ENCODE measurements around the gene TOMM40L. TPM values are rescaled to one million over a fixed set of nuclear protein-coding genes. Genes with fewer than 3 reads are reported as not detected.
A peak's percentile ranks its signal among the peaks of the same experiment; 100 is the strongest.
"Not testable (repeated sequence)": the region's sequence is repeated elsewhere in the genome, so short reads cannot be mapped to it uniquely, and the experiment has no call there.

TOMM40L gene
- total RNA-seq, 1 donor from 2014 or later = 28.4 TPM

GRCh38 chr1:161220002-161220401 lies 5.9 kb upstream of the TOMM40L start:
- no peak for DNase-seq
- H3K4me1 Mint-ChIP-seq = peaks cover 34% of the 10 kb centered on the region
- intact Hi-C loops (cut with micrococcal nuclease) = no loop called here
- H3K4me3 Mint-ChIP-seq = no peak overlapping the region
- H3K27ac Mint-ChIP-seq = no peak overlapping the region
- peaks cover 3% of the 10 kb centered on the region for H3K36me3 Mint-ChIP-seq (ENCODE audit: low read depth)
- H3K9me3 Mint-ChIP-seq = no peaks in the 10 kb centered on the region
- H3K27me3 Mint-ChIP-seq = no peaks in the 10 kb centered on the region

DNA sequence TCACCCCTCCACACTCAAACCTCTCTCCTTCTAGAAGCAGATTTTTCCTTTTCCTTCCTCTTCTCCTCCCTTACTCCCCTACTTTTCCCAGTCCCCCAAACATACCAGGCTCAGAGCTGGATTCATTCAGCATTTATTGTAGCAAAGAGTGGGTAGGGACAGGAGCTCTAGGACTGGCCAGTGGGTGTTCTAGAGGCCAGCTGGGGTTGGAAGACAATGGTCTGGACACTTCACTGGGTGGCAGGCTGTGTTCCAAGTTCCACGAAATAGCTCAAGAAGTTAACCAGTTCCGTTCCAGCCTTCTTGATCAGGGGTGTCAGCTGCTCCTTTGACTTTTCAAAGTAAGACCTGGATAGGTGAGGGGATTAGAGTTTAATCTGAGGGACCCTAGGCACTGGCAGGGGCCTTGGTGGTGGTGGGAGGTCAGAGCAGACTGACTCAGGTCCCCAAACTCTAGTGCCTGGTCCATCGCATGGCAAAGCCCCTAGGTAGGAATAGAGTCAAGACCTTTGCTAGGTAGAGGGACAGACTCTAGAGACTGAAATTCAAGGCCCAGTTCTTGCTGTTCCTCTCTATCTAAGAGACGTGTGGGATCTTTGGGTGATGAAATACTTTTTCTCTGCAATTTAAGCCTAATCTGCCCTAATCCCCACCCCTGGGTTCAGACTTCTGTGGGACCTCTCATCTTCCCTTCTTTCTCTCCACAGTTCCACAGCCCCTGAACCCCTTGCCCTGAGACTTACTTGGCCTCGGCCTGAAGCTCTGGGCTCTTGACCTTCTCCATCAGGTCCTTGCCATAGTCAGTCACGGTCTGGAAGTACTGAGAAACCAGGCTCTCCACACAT lies 3.5 kb upstream of the TOMM40L start:
- no peak for DNase-seq
- peaks cover 40% of the 10 kb centered on the region for H3K4me1 Mint-ChIP-seq
- intact Hi-C loops (cut with micrococcal nuclease) = no loop called here
- H3K36me3 Mint-ChIP-seq (ENCODE audit: low read depth) = peaks cover 2% of the 10 kb centered on the region
- H3K27ac Mint-ChIP-seq = no peak overlapping the region
- no peaks in the 10 kb centered on the region for H3K9me3 Mint-ChIP-seq
- H3K4me3 Mint-ChIP-seq = no peak overlapping the region
- H3K27me3 Mint-ChIP-seq = no peaks in the 10 kb centered on the region

DNA sequence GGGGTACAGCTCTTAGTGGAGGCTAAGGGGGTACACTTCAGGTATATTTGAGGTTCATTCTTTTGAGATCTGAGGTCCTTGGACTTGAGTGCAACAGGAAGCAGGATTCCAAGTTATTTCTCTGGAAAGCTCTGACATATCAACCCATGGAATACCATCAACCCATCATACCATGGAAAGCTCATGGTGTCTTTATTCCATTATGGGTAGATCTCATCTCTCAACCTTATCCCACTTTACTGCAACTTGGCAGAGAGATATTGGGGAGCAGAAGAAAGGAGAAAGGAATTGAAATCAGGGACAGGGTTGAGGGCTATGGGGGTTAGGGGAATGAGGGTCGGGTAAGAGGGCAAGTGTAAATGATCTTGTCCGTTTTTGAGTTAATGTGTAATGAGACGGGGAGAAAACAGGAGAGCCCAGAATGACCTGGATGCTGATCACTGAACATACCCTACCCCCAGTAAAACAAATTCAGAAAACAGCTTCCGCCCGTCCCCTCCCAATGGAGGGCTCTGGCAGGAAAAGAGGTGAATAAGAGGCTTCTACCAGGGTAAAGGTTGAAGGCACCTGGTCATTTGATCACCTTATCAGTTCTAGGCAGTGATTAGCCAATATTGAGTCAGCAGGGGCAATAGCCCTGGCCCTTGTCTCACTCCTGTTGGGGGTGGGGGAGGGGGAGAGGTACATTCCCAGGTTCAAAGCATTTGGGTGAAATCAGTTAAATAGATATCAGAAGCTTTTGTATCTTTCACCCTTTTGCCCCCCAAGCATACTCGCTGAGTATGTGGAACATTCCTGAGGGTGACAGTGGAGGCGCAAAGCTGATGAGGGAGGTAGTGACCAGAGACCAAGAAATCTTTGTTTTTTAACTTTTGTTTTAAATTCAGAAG lies 1.8 kb upstream of the TOMM40L start:
- H3K27me3 Mint-ChIP-seq = no peaks in the 10 kb centered on the region
- no peak overlapping the region for H3K27ac Mint-ChIP-seq
- peaks cover 12% of the 10 kb centered on the region for H3K36me3 Mint-ChIP-seq (ENCODE audit: low read depth)

DNA sequence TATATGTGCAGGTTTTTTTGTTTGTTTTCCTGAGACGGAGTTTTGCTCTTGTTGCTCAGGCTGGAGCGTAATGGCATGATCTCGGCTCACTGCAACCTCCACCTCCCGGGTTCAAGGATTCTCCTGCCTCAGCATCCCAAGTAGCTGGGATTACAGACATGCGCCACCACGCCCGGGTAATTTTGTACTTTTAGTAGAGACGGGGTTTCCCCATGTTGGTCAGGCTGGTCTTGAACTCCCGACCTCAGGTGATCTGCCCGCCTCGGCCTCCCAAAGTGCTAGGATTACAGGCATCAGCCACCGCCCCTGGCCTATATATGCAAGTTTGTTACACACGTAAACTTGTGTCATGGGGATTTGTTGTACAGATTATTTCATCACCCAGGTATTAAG lies 1.2 kb upstream of the TOMM40L start:
- not testable (repeated sequence) for H3K9me3 Mint-ChIP-seq, DNase-seq, H3K27me3 Mint-ChIP-seq, H3K27ac Mint-ChIP-seq, H3K4me3 Mint-ChIP-seq
- peaks cover 33% of the 10 kb centered on the region for H3K4me1 Mint-ChIP-seq
- intact Hi-C loops (cut with micrococcal nuclease) = loop anchor here (1.0 to 2.0 kb wide), 3 partner anchors 14 to 42 kb away; partner anchors contain the start of gene NDUFS2
- H3K36me3 Mint-ChIP-seq (ENCODE audit: low read depth) = peaks cover 16% of the 10 kb centered on the region

More for the DNA sequence above, 1.8 kb upstream of the TOMM40L start:
- Mint-ChIP-seq H3K4me1 (peaks cover 33% of the 10 kb centered on the region), H3K9me3 (no peaks in the 10 kb centered on the region), H3K4me3 (no peak overlapping the region)
- intact Hi-C loops (cut with micrococcal nuclease) = loop anchor here (2.0 kb wide), 1 partner anchor 13 kb away; no protein-coding TSS in a partner anchor
- no peak for DNase-seq

- H3K36me3 Mint-ChIP-seq (ENCODE audit: low read depth) = peaks cover 17% of the 10 kb centered on the region
- peaks cover 31% of the 10 kb centered on the region for H3K4me1 Mint-ChIP-seq
- peak overlapping the region; percentile 99 for H3K4me3 Mint-ChIP-seq
- H3K27me3 Mint-ChIP-seq = no peaks in the 10 kb centered on the region
- no peaks in the 10 kb centered on the region for H3K9me3 Mint-ChIP-seq
- no peak for DNase-seq
- peak overlapping the region; percentile 99 for H3K27ac Mint-ChIP-seq
- intact Hi-C loops (cut with micrococcal nuclease) = loop anchor here (1.0 to 2.0 kb wide), 3 partner anchors 14 to 43 kb away; partner anchors contain the start of gene NDUFS2
These were observed 704 bp upstream of the TOMM40L start for GRCh38 chr1:161225178-161225533.

- intact Hi-C loops (cut with micrococcal nuclease) = loop anchor here (2.0 kb wide), 1 partner anchor 88 kb away; the partner anchor contains the start of gene SDHC
- DNase-seq = peak; percentile 70
- peak overlapping the region; percentile 99 for H3K27ac Mint-ChIP-seq
- peaks cover 29% of the 10 kb centered on the region for H3K4me1 Mint-ChIP-seq
- H3K36me3 Mint-ChIP-seq (ENCODE audit: low read depth) = peaks cover 18% of the 10 kb centered on the region
- no peaks in the 10 kb centered on the region for H3K9me3 Mint-ChIP-seq
- H3K4me3 Mint-ChIP-seq = peak overlapping the region; percentile 99
- no peaks in the 10 kb centered on the region for H3K27me3 Mint-ChIP-seq
These were observed 456 bp downstream of the TOMM40L start for GRCh38 chr1:161226320-161226711.

GRCh38 chr1:161226759-161227158 lies 899 bp downstream of the TOMM40L start:
- intact Hi-C loops (cut with micrococcal nuclease) = loop anchor here (1.0 to 2.0 kb wide), 3 partner anchors 65 to 156 kb away; partner anchors contain the start of gene SDHC
- no peak for DNase-seq
- H3K27me3 Mint-ChIP-seq = no peaks in the 10 kb centered on the region
- H3K4me1 Mint-ChIP-seq = peaks cover 29% of the 10 kb centered on the region
- H3K27ac Mint-ChIP-seq = peak overlapping the region; percentile 99
- peaks cover 18% of the 10 kb centered on the region for H3K36me3 Mint-ChIP-seq (ENCODE audit: low read depth)
- H3K9me3 Mint-ChIP-seq = no peaks in the 10 kb centered on the region
- H3K4me3 Mint-ChIP-seq = peak overlapping the region; percentile 99

DNA sequence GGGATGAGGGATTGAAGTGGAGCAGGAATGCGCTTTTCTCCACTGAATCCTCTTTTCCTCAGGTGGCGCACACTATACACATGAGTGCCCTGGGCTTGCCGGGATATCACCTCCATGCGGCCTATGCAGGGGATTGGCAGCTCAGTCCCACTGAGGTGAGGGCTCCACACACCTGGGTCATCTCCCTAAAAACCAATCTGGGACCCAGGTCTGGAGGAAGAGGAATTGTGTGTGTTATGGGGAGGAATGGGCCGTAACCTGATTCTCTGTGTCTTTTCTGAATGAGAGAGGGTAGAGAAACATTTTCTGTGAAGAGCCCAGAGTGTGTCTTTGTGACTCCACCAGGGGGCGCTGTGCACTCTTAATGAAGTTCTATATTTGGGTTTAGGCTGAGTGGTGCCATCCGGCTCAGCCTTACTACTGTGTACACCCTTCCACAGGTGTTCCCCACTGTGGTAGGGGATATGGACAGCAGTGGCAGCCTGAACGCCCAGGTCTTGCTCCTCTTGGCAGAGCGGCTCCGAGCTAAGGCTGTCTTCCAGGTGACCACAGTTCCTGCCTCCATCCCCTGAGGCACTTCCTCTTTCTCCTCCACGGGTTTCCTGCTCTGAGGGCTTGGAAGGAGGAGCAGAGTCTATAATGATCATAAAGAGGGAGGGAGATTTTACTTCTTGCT lies 1.5 kb downstream of the TOMM40L start:
- H3K27me3 Mint-ChIP-seq = no peaks in the 10 kb centered on the region
- peaks cover 18% of the 10 kb centered on the region for H3K36me3 Mint-ChIP-seq (ENCODE audit: low read depth)
- peak; percentile 96 for DNase-seq
- no peaks in the 10 kb centered on the region for H3K9me3 Mint-ChIP-seq
- intact Hi-C loops (cut with micrococcal nuclease) = loop anchor here (1.0 to 2.0 kb wide), 3 partner anchors 64 to 155 kb away; partner anchors contain the start of gene SDHC
- peak overlapping the region; percentile 99 for H3K4me3 Mint-ChIP-seq
- H3K27ac Mint-ChIP-seq = peak overlapping the region; percentile 99
- H3K4me1 Mint-ChIP-seq = peaks cover 29% of the 10 kb centered on the region

- no peaks in the 10 kb centered on the region for H3K9me3 Mint-ChIP-seq
- DNase-seq = peak; percentile 57
- intact Hi-C loops (cut with micrococcal nuclease) = no loop called here
- peaks cover 29% of the 10 kb centered on the region for H3K4me1 Mint-ChIP-seq
- H3K36me3 Mint-ChIP-seq (ENCODE audit: low read depth) = peaks cover 18% of the 10 kb centered on the region
- H3K27ac Mint-ChIP-seq = peak overlapping the region; percentile 99
- peak overlapping the region; percentile 99 for H3K4me3 Mint-ChIP-seq
- no peaks in the 10 kb centered on the region for H3K27me3 Mint-ChIP-seq
These were observed 2.2 kb downstream of the TOMM40L start for GRCh38 chr1:161228032-161228431.

DNA sequence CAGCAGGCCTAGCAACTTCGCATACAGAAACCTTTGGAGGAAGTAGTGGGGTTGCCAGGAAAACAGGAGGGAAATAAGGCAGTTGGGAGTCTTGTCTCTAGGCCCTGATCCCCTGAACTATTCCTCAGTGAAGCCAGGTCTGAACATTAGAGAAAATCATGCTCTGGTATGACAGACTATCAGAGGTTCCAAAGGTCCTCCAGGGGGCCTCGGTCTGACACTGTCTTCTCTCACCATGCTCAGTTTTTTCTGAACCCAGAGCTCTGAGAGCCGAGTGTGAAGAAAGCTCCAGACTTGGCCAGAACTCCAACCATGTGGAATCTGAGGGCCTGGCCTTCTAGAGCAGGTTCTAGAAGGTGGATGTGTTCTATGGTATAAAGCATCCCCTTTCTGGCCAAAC lies 4.0 kb downstream of the TOMM40L start:
- Mint-ChIP-seq H3K36me3 (ENCODE audit: low read depth) (peaks cover 18% of the 10 kb centered on the region), H3K4me1 (peaks cover 27% of the 10 kb centered on the region), H3K4me3 (no peak overlapping the region), H3K27ac (no peak overlapping the region), H3K9me3 (no peaks in the 10 kb centered on the region), H3K27me3 (no peaks in the 10 kb centered on the region)
- intact Hi-C loops (cut with micrococcal nuclease) = no loop called here
- DNase-seq = peak; percentile 60

GRCh38 chr1:161230762-161231161 lies 4.9 kb downstream of the TOMM40L start:
- Mint-ChIP-seq H3K27ac (no peak overlapping the region), H3K36me3 (ENCODE audit: low read depth) (peaks cover 18% of the 10 kb centered on the region), H3K4me1 (peaks cover 21% of the 10 kb centered on the region), H3K27me3 (no peaks in the 10 kb centered on the region), H3K9me3 (no peaks in the 10 kb centered on the region), H3K4me3 (no peak overlapping the region)
- no peak for DNase-seq
- intact Hi-C loops (cut with micrococcal nuclease) = no loop called here

- Mint-ChIP-seq H3K36me3 (ENCODE audit: low read depth) (peaks cover 12% of the 10 kb centered on the region), H3K9me3 (no peaks in the 10 kb centered on the region), H3K4me3 (no peak overlapping the region), H3K4me1 (peaks cover 2% of the 10 kb centered on the region), H3K27ac (no peak overlapping the region), H3K27me3 (peaks cover 1% of the 10 kb centered on the region)
- DNase-seq = no peak
- intact Hi-C loops (cut with micrococcal nuclease) = no loop called here
These were observed 7.2 kb downstream of the TOMM40L start for GRCh38 chr1:161233102-161233501.

- Mint-ChIP-seq H3K27ac (peak overlapping the region; percentile 39), H3K36me3 (ENCODE audit: low read depth) (no peaks in the 10 kb centered on the region), H3K27me3 (peaks cover 13% of the 10 kb centered on the region), H3K4me1 (no peaks in the 10 kb centered on the region), H3K4me3 (no peak overlapping the region), H3K9me3 (no peaks in the 10 kb centered on the region)
- intact Hi-C loops (cut with micrococcal nuclease) = no loop called here
- no peak for DNase-seq
These were observed 10.3 kb downstream of the TOMM40L start for GRCh38 chr1:161235957-161236775.
